HEK293 (cell line): Measurements from ENCODE around the gene PPM1L.

Experiments
- CTCF ChIA-PET: fragments of 350-600 bp; formaldehyde crosslinking; extraction: SDS; loops from one replicate; lab custom pipeline; 2021; ENCODE audit warnings: antibody characterized with exemption; lab: Yijun Ruan, JAX
- POLR2A ChIA-PET: fragments of 300-600 bp; formaldehyde crosslinking; extraction: SDS; loops from one replicate; lab custom pipeline; 2020; ENCODE audit warnings: antibody characterized with exemption, inconsistent platforms; lab: Yijun Ruan, JAX
- H3K27ac ChIP-seq: fragments of 200-500 bp; sonication (Bioruptor generic); 2 replicates; pipeline ENCODE4 v1.5.1; 2014; ENCODE audit warnings: low read depth, low read length, control low read depth, inconsistent platforms; ENCODE audit errors: extremely low read depth
- H3K36me3 ChIP-seq, 2 experiments: fragments of 200-500 bp in 1 of 2; sonication (Bioruptor generic) in 1 of 2; 1 replicate in 1 of 2; 2 replicates in 1 of 2; pipeline ENCODE4 v1.5.1; 2014 to 2017; ENCODE audit warnings: inconsistent platforms in 2 of 2, low read length in 2 of 2; ENCODE audit not compliant: control insufficient read depth in 2 of 2, insufficient read depth in 1 of 2
- H3K4me1 ChIP-seq: fragments of 200-500 bp; sonication (Bioruptor generic); 2 replicates; pipeline ENCODE4 v1.5.1; 2014; ENCODE audit warnings: mild to moderate bottlenecking, low read length, inconsistent platforms; ENCODE audit not compliant: control insufficient read depth, insufficient read depth
- H3K4me3 ChIP-seq: 2 replicates; pipeline ENCODE4 v1.5.1; 2011; ENCODE audit warnings: low read depth, mild to moderate bottlenecking, control low read depth, low read length, moderate library complexity
- H3K9me3 ChIP-seq: fragments of 200-500 bp; sonication (Bioruptor generic); 2 replicates; pipeline ENCODE4 v1.5.1; 2014; ENCODE audit warnings: low read depth, low read length, inconsistent platforms; ENCODE audit not compliant: control insufficient read depth, insufficient read depth
- KLF16 ChIP-seq: fragments of 450-650 bp; formaldehyde crosslinking; IDR thresholded peaks from 2 replicates; pipeline ENCODE4 v1.5.1; 2017; ENCODE audit warnings: missing biosample characterization, missing genetic modification characterization
- MEIS1 ChIP-seq: sonication (generic); formaldehyde crosslinking; IDR thresholded peaks from 2 replicates; pipeline ENCODE4 v1.8.1; 2022; ENCODE audit warnings: missing genetic modification reagents, mild to moderate bottlenecking, borderline replicate concordance
- YY2 ChIP-seq: fragments of 450-650 bp; formaldehyde crosslinking; IDR thresholded peaks from 2 replicates; pipeline ENCODE4 v1.5.1; 2016; ENCODE audit warnings: missing biosample characterization, missing genetic modification characterization
- ZNF174 ChIP-seq: fragments of 450-650 bp; formaldehyde crosslinking; IDR thresholded peaks from 2 replicates; pipeline ENCODE4 v1.5.0; 2017; ENCODE audit warnings: missing biosample characterization, mild to moderate bottlenecking, missing genetic modification characterization
- ZNF214 ChIP-seq: fragments of 450-650 bp; formaldehyde crosslinking; IDR thresholded peaks from 2 replicates; pipeline ENCODE4 v1.5.1; 2017; ENCODE audit warnings: missing biosample characterization, mild to moderate bottlenecking, missing genetic modification characterization, borderline replicate concordance
- ZNF341 ChIP-seq: fragments of 450-650 bp; formaldehyde crosslinking; IDR thresholded peaks from 2 replicates; pipeline ENCODE4; 2016; ENCODE audit warnings: low read depth, missing biosample characterization, missing genetic modification characterization
- ZNF518A ChIP-seq: fragments of 450-650 bp; formaldehyde crosslinking; conservative IDR thresholded peaks from 2 replicates; pipeline ENCODE4 v1.5.1; 2016; ENCODE audit warnings: low read depth, missing biosample characterization, missing genetic modification characterization
- ZNF596 ChIP-seq: fragments of 450-650 bp; IDR thresholded peaks from 2 replicates; pipeline ENCODE4 v1.5.0; 2018; ENCODE audit warnings: missing biosample characterization, mild to moderate bottlenecking, missing genetic modification characterization, moderate library complexity
- ZNF621 ChIP-seq: fragments of 450-650 bp; formaldehyde crosslinking; IDR thresholded peaks from 2 replicates; pipeline ENCODE4 v1.5.1; 2017; ENCODE audit warnings: missing biosample characterization, missing genetic modification characterization
- ZNF670 ChIP-seq: fragments of 450-650 bp; formaldehyde crosslinking; IDR thresholded peaks from 2 replicates; pipeline ENCODE4 v1.5.1; 2016; ENCODE audit warnings: missing biosample characterization, missing genetic modification characterization, low read depth
- ZNF777 ChIP-seq: fragments of 450-650 bp; formaldehyde crosslinking; IDR thresholded peaks from 2 replicates; pipeline ENCODE4 v1.5.1; 2017; ENCODE audit warnings: missing biosample characterization, missing genetic modification characterization, borderline replicate concordance
- ZNF843 ChIP-seq: fragments of 450-650 bp; formaldehyde crosslinking; IDR thresholded peaks from 2 replicates; pipeline ENCODE4 v1.5.1; 2016; ENCODE audit warnings: missing biosample characterization, missing genetic modification characterization
- TF ChIP-seq, protein P1 (sequence below): fragments of 450-650 bp; formaldehyde crosslinking; IDR thresholded peaks from 2 replicates; pipeline ENCODE4 v1.5.1; 2016; ENCODE audit warnings: missing biosample characterization, missing genetic modification characterization
- TF ChIP-seq, protein P2 (sequence below): fragments of 450-650 bp; formaldehyde crosslinking; conservative IDR thresholded peaks from 2 replicates; pipeline ENCODE4 v1.5.1; 2016; ENCODE audit warnings: low read depth, missing biosample characterization, missing genetic modification characterization
- TF ChIP-seq, protein P3 (sequence below): fragments of 450-650 bp; formaldehyde crosslinking; IDR thresholded peaks from 2 replicates; pipeline ENCODE4 v1.5.1; 2016; ENCODE audit warnings: missing biosample characterization, missing genetic modification characterization
- TF ChIP-seq, protein P4 (sequence below): fragments of 450-650 bp; formaldehyde crosslinking; IDR thresholded peaks from 2 replicates; pipeline ENCODE4 v1.5.1; 2016; ENCODE audit warnings: missing biosample characterization, missing genetic modification characterization
- TF ChIP-seq, protein P5 (sequence below): fragments of 450-650 bp; formaldehyde crosslinking; IDR thresholded peaks from 2 replicates; pipeline ENCODE4 v1.5.1; 2016; ENCODE audit warnings: missing biosample characterization, missing genetic modification characterization

Gene PPM1L

GRCh38 chr3:160825311-160825800, 69.3 kb downstream of the PPM1L start (continued):
- TF ChIP-seq, protein P1, sequence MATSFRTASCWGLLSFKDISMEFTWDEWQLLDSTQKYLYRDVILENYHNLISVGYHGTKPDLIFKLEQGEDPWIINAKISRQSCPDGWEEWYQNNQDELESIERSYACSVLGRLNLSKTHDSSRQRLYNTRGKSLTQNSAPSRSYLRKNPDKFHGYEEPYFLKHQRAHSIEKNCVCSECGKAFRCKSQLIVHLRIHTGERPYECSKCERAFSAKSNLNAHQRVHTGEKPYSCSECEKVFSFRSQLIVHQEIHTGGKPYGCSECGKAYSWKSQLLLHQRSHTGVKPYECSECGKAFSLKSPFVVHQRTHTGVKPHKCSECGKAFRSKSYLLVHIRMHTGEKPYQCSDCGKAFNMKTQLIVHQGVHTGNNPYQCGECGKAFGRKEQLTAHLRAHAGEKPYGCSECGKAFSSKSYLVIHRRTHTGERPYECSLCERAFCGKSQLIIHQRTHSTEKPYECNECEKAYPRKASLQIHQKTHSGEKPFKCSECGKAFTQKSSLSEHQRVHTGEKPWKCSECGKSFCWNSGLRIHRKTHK (tag by site-specific recombination): no peak
- no peak for TF ChIP-seq ZNF777 (tag by site-specific recombination)
- TF ChIP-seq KLF16: no peak
- no peak for TF ChIP-seq YY2 (tag by site-specific recombination)
- TF ChIP-seq, protein P2, sequence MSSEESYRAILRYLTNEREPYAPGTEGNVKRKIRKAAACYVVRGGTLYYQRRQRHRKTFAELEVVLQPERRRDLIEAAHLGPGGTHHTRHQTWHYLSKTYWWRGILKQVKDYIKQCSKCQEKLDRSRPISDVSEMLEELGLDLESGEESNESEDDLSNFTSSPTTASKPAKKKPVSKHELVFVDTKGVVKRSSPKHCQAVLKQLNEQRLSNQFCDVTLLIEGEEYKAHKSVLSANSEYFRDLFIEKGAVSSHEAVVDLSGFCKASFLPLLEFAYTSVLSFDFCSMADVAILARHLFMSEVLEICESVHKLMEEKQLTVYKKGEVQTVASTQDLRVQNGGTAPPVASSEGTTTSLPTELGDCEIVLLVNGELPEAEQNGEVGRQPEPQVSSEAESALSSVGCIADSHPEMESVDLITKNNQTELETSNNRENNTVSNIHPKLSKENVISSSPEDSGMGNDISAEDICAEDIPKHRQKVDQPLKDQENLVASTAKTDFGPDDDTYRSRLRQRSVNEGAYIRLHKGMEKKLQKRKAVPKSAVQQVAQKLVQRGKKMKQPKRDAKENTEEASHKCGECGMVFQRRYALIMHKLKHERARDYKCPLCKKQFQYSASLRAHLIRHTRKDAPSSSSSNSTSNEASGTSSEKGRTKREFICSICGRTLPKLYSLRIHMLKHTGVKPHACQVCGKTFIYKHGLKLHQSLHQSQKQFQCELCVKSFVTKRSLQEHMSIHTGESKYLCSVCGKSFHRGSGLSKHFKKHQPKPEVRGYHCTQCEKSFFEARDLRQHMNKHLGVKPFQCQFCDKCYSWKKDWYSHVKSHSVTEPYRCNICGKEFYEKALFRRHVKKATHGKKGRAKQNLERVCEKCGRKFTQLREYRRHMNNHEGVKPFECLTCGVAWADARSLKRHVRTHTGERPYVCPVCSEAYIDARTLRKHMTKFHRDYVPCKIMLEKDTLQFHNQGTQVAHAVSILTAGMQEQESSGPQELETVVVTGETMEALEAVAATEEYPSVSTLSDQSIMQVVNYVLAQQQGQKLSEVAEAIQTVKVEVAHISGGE: no peak
- TF ChIP-seq MEIS1 (CRISPR knock-in tag): no peak
- no peak for TF ChIP-seq ZNF174 (tag by site-specific recombination)
- TF ChIP-seq ZNF843 (tag by site-specific recombination): no peak

GRCh38 chr3:160826408-160826807, 70.4 kb downstream of the PPM1L start:
- no peak overlapping the region for H3K27ac ChIP-seq
- TF ChIP-seq ZNF214 (tag by site-specific recombination) (no peak), ZNF341 (tag by site-specific recombination) (no peak), ZNF518A (tag by site-specific recombination) (no peak), ZNF670 (tag by site-specific recombination) (no peak), ZNF621 (no peak), ZNF596 (no peak)
- TF ChIP-seq, protein P3, sequence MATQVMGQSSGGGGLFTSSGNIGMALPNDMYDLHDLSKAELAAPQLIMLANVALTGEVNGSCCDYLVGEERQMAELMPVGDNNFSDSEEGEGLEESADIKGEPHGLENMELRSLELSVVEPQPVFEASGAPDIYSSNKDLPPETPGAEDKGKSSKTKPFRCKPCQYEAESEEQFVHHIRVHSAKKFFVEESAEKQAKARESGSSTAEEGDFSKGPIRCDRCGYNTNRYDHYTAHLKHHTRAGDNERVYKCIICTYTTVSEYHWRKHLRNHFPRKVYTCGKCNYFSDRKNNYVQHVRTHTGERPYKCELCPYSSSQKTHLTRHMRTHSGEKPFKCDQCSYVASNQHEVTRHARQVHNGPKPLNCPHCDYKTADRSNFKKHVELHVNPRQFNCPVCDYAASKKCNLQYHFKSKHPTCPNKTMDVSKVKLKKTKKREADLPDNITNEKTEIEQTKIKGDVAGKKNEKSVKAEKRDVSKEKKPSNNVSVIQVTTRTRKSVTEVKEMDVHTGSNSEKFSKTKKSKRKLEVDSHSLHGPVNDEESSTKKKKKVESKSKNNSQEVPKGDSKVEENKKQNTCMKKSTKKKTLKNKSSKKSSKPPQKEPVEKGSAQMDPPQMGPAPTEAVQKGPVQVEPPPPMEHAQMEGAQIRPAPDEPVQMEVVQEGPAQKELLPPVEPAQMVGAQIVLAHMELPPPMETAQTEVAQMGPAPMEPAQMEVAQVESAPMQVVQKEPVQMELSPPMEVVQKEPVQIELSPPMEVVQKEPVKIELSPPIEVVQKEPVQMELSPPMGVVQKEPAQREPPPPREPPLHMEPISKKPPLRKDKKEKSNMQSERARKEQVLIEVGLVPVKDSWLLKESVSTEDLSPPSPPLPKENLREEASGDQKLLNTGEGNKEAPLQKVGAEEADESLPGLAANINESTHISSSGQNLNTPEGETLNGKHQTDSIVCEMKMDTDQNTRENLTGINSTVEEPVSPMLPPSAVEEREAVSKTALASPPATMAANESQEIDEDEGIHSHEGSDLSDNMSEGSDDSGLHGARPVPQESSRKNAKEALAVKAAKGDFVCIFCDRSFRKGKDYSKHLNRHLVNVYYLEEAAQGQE: no peak
- TF ChIP-seq, protein P4, sequence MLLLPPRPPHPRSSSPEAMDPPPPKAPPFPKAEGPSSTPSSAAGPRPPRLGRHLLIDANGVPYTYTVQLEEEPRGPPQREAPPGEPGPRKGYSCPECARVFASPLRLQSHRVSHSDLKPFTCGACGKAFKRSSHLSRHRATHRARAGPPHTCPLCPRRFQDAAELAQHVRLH (tag by site-specific recombination): no peak
- TF ChIP-seq, protein P5, sequence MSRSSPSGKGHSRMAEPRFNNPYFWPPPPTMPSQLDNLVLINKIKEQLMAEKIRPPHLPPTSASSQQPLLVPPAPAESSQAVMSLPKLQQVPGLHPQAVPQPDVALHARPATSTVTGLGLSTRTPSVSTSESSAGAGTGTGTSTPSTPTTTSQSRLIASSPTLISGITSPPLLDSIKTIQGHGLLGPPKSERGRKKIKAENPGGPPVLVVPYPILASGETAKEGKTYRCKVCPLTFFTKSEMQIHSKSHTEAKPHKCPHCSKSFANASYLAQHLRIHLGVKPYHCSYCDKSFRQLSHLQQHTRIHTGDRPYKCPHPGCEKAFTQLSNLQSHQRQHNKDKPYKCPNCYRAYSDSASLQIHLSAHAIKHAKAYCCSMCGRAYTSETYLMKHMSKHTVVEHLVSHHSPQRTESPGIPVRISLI: no peak

More at GRCh38 chr3:160826408-160826807, 70.4 kb downstream of the PPM1L start:
- Histone ChIP-seq H3K9me3 (no peaks in the 10 kb centered on the region), H3K4me3 (no peak overlapping the region), H3K4me1 (no peaks in the 10 kb centered on the region; the same call in 1 of the 2 replicates), H3K36me3 (no peaks in the 10 kb centered on the region)
- POLR2A ChIA-PET: no interaction called here
- CTCF ChIA-PET: no interaction called here
